Loucy (cell line): ENCODE results near the gene DNAJC1.
"Not testable (repeated sequence)": the region's sequence is repeated elsewhere in the genome, so short reads cannot be mapped to it uniquely, and the experiment has no call there.

ENCODE experiments used
- EZH2phosphoT487 ChIP-seq: fragments of 200-600 bp; IDR thresholded peaks from 2 replicates; pipeline ENCODE4 v1.6.1; 2018; ENCODE audit warnings: antibody characterized with exemption, mild to moderate bottlenecking, moderate library complexity, borderline replicate concordance
- TF ChIP-seq, protein P1 (sequence below): fragments of 200-600 bp; sonication (generic); conservative IDR thresholded peaks from 2 replicates; pipeline ENCODE4 v1.5.1; 2014; ENCODE audit warnings: mild to moderate bottlenecking, antibody characterized with exemption, low read length

DNA sequence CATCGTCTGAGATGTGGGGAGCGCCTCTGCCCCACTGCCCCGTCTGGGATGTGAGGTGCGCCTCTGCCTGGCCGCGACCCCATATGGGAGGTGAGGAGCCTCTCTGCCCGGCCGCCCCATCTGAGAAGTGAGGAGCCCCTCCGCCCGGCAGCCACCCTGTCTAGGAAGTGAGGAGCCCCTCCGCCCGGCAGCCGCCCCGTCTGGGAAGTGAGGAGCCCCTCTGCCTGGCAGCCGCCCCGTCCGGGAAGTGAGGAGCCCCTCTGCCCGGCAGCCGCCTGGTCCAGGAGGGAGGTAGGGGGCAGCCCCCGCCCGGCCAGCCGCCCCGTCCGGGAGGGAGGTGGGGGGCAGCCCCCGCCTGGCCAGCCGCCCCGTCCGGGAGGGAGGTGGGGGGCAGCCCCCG lies 166.0 kb downstream of the DNAJC1 start:
- TF ChIP-seq, protein P1, sequence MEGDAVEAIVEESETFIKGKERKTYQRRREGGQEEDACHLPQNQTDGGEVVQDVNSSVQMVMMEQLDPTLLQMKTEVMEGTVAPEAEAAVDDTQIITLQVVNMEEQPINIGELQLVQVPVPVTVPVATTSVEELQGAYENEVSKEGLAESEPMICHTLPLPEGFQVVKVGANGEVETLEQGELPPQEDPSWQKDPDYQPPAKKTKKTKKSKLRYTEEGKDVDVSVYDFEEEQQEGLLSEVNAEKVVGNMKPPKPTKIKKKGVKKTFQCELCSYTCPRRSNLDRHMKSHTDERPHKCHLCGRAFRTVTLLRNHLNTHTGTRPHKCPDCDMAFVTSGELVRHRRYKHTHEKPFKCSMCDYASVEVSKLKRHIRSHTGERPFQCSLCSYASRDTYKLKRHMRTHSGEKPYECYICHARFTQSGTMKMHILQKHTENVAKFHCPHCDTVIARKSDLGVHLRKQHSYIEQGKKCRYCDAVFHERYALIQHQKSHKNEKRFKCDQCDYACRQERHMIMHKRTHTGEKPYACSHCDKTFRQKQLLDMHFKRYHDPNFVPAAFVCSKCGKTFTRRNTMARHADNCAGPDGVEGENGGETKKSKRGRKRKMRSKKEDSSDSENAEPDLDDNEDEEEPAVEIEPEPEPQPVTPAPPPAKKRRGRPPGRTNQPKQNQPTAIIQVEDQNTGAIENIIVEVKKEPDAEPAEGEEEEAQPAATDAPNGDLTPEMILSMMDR = not testable (repeated sequence)
- TF ChIP-seq EZH2phosphoT487 = not testable (repeated sequence)
